ENCODE data around the gene BIK.

The BIK gene

GRCh38 chr22:43106302-43106701, 4.2 kb upstream of the BIK start:
- DNase-seq, result no peak

GRCh38 chr22:43109511-43109910, 1.0 kb upstream of the BIK start:
- DNase-seq, result no peak

GRCh38 chr22:43109921-43110443, 568 bp upstream of the BIK start:
- no peak for DNase-seq

- DNase-seq, result no peak
Measured at GRCh38 chr22:43110927-43111623, 525 bp downstream of the BIK start.

- no peak for DNase-seq
Measured at GRCh38 chr22:43113526-43114251, 3.1 kb downstream of the BIK start.

GRCh38 chr22:43114958-43115357, 4.4 kb downstream of the BIK start:
- no peak for DNase-seq

- no peak for DNase-seq
Measured at GRCh38 chr22:43116932-43117331, 6.4 kb downstream of the BIK start.

- DNase-seq, result no peak
Measured at GRCh38 chr22:43118024-43118849, 7.7 kb downstream of the BIK start.

- no peak for DNase-seq
Measured at GRCh38 chr22:43118953-43119458, 8.5 kb downstream of the BIK start.

- peak; percentile 92 for DNase-seq
Measured at GRCh38 chr22:43126501-43127165, 16.1 kb downstream of the BIK start.

- DNase-seq, result no peak
Measured at GRCh38 chr22:43127166-43127908, 16.8 kb downstream of the BIK start.

GRCh38 chr22:43128116-43128515, 17.6 kb downstream of the BIK start:
- DNase-seq, result no peak

- DNase-seq, result no peak
Measured at GRCh38 chr22:43128928-43129424, 18.4 kb downstream of the BIK start.

GRCh38 chr22:43129426-43130425, 19.2 kb downstream of the BIK start:
- DNase-seq, result no peak

GRCh38 chr22:43131773-43132501, 21.4 kb downstream of the BIK start:
- DNase-seq, result no peak

- DNase-seq, result no peak
Measured at GRCh38 chr22:43133401-43133800, 22.9 kb downstream of the BIK start.

GRCh38 chr22:43134553-43134952, 24.0 kb downstream of the BIK start:
- no peak for DNase-seq

GRCh38 chr22:43135565-43135964, 25.0 kb downstream of the BIK start:
- no peak for DNase-seq

- peak; percentile 88 for DNase-seq
Measured at GRCh38 chr22:43136255-43136654, 25.7 kb downstream of the BIK start.

- DNase-seq, result no peak
Measured at GRCh38 chr22:43136801-43137200, 26.3 kb downstream of the BIK start.
